Stromal cell of bone marrow (primary cell): ENCODE measurements around the gene OSBPL3.
"Not testable (repeated sequence)": the region's sequence is repeated elsewhere in the genome, so short reads cannot be mapped to it uniquely, and the experiment has no call there.

Experiments
- DNase-seq: peaks from one replicate; pipeline ENCODE4 v3.0.0-alpha.2; 2012; ENCODE audit warnings: low read depth

Gene OSBPL3

GRCh38 chr7:24920451-24921361 lies 59.3 kb downstream of the OSBPL3 start:
- no peak for DNase-seq

DNA sequence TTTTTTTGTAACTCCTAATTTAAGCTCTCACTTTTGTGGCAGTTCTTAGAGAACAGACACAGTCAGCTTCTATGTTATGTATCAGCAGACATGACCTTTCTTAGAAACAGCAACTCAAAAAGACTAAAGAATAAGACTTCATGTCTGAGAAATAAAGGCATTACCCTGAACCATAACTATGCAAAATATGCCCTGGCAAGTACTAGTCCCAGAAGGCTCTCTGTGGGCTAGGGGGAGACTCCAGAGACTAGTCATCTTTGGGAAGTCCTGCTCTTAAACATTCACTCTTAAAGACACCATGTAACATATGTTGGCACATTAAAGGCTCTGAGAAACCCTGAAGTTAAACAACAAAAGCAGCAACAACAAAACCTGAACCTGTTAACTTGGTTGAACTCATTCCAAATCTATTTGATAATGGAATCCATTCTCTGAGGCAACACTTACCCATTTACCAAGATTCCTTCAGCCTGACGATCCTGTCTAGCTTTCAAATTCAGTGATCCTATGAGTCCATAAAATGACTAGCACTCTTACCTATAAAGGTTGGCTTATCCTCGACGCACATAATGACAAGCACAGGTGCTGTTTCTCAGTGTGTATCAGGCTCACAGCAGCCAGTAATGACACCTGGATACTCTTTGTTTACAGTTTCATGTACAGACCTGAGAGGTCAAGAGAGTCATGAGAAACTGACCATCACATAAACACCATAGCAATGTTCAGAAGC lies 62.3 kb downstream of the OSBPL3 start:
- peak; percentile 57 for DNase-seq

DNA sequence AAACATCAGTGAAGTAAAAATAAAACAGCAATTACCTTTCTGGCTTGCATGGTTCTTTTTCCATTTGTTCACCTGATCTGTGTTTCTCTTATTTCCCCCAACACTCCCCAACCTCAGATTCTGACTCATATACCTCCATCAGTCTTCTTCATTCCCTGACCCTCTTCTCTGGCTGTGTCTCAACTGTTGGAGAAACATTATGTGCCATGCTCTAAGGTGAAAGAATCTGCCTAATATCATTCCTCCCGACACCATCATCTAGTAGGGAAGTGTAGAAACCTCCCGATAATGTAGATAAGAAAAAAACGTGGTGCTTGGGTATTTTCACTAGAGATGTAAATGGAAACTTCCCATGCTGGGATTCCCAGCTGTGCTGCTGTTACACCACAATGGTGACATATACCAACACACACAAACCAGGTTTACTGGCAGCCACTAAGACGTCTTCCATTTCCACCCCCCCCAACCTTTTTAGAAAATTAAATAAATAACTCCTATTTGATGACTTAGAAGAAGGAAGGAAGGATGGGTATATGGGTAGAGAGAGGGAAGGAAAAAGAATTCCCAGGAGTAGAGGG lies 63.4 kb downstream of the OSBPL3 start:
- DNase-seq: no peak

- DNase-seq: no peak
Measured at GRCh38 chr7:24914465-24914859, 65.5 kb downstream of the OSBPL3 start.

GRCh38 chr7:24913801-24914464 lies 66.0 kb downstream of the OSBPL3 start:
- no peak for DNase-seq

DNA sequence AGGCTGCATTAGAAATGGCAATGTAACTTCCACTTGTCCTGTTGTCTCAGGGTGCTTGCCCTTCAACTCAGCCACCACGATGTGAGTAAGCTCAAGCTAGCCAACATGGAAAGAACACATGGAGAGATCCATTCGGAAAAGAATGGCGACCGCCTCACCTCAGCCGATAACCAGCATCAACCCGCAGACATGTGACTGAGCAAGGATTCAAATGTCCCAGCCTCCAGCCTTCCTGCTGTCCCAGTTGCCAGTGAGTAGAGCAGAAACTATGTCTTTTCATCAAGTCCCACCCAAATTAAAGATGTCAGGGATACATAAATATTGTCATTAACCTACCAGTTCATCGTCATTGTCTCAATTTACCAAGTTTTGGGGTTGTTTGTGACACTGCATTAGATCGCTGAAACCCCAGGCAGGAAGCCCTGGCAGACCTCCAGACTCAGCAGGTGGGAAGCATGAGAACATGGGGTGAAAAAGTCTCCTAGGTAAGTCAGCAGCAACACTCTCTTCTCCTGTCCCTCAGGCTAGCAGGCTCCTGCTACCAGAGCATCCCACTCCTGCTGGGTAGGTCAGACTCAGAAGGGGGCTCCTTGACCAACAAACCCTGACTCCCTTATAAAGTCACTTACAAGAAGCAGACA lies 67.0 kb downstream of the OSBPL3 start:
- no peak for DNase-seq

GRCh38 chr7:24912424-24912823 lies 67.6 kb downstream of the OSBPL3 start:
- DNase-seq: no peak

- DNase-seq: no peak
Measured at GRCh38 chr7:24911213-24911603, 68.8 kb downstream of the OSBPL3 start.

DNA sequence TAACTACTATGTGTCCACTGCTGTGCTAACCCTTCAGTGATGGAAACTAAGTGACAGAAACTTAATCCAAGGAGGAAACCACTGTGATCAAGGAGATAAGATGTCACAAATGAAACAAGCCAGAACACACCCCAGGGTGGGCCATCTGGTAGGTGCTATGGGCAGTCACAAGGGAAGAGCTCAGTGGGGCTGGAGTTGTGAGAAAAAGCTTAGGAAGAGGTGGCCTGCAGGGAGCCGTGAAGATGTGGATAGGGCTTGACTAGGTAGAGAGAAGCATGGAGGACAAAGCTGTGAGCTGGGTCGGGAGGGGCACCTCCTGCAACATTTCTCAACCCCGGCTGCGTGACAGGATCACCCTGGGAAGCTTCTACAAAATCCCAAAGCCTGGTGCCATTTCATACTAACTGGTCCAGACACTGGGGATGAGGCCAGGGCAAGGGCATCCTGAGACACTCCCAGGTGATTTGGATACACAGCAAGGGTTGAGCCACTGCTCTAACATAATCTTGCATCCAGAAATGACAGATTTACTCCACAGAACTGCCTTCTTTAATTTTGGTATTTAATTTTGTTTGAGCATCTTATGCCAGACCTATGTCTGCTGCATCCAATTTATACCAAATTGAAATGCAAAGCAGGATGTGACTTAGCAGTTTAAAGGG lies 69.3 kb downstream of the OSBPL3 start:
- no peak for DNase-seq

DNA sequence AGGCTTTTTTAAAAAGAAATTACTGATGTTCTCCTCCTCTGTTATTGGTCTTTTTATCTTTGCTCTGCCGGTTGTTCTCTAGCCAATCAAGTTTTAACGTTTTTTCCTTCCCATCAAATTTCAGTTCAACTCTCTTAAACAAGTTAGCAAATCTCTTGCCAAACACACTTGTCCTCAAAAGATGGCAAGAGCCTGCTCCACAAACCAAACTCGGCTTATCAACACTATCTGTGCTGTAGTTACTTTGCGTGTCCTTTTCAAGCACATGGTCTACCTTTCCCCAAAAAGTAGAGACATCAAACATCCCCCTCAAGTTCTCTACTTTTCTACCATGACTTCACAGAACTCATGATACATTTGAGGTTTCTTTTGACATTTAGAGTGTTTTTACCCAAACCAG lies 71.3 kb downstream of the OSBPL3 start:
- no peak for DNase-seq

DNA sequence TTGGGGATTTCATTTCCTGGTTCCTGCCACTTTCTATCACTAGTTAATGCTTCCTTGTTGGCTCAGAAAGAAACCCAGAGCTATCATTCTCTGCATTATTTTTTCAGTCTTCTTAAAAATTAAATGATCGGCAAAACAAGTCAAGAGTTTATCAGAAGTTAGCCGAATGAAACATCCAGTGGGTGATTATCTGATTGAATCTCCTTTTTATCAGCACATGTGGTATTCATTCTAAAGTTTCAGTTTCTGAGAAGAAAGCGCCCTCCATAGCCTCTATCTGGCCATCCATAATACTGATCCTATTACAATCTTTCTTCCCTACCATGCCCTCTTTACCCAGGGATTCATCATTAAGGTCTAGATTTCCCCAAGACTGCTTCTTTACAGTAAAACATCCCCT lies 71.8 kb downstream of the OSBPL3 start:
- DNase-seq: no peak

DNA sequence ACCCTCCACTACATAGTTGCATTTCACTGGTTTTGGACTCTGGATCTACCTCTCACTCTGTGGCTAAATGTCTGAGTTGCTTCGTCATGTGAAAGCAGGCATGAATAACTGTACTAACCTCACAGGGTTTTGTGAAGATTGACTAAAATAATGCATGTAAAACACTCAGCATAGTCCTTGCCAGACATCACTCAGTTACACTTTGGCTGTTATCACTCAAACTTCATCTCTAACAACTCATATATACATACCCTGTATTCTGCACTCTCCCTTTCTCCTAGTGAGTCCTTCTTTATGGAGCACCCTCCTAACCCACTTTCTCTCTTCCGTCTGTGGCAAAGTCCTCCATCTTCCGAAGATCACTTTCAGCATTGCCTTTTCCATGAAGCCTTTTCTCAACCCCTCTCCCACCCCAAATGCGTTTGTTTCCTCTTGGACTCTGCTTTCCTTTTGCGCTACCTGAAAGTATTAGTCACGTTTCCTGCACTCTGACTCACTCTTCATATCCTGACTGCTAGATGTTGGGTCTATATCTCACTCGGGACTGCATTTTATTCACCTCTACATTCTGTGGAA lies 72.6 kb downstream of the OSBPL3 start:
- DNase-seq: no peak

DNA sequence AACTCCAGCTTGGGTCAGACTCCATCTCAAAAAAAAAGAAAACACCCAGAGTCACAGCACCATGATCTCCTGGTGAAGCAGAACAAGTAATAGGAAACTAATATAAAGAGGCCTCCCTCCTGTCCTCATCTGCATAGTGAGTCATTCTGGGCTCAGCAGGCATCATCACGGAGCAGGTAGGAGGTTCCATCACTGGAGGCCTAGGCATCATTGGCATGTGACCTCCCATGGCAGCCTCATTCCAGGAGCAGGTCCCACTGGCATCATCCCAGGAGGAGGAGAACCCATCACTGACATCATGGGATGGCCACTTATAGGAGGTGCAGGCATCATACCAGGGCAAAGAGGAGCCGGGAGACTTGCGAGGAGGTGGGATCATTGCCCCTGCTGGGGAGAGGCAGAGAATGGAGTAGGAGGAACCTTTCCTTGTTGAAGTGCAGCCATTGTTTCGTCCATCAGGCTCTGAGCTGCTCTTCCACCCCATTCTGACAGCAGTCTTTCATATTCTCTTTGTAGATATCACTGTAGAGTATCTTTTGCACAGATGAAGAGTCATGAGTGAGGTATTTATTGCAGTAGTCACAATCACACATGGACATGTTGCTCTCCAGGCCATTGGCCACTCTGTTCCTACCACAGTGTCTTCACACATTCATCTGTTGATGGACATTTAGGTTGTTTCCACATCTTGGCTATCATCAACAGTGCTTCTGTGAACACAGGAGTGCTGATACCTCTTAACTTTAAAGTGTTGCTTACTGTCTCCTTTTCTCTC lies 73.8 kb downstream of the OSBPL3 start:
- DNase-seq: no peak

DNA sequence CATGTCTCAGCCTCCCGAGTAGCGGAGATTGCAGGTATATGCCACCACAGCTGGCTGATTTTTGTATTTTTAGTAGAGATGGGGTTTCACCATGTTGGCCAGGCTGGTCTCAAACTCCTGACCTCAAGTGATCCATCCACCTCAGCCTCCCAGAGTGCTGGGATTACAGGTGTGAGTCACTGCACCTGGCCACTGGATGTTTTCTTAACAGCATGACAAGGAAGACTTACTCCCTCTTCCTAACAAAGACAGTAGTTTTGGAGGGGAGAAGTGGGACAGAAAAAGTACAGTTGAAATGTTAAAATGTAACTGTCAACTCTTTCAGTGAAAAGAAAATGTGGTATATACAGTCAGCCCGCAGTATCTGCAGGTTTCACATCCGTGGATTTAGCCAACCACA lies 76.0 kb downstream of the OSBPL3 start:
- not testable (repeated sequence) for DNase-seq

GRCh38 chr7:24903559-24903958 lies 76.4 kb downstream of the OSBPL3 start:
- DNase-seq: no peak

DNA sequence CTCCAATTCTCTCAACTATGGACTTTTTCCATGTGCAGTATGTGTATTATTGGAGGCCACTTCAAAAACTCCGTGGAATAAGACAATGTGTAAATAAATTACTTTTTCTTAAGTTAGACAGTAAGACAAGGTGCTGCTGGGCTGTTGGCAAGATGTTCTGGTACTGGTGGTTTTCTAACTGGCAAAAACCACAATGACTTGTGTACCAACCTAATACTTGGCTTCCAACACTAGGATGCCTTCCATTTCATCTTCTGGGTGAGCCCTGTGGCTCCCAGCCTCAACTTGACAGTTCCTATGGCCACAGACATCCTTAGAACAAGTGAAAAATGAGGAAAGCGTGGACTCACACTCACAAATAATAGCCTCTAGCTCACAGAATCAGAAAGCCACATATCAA lies 77.0 kb downstream of the OSBPL3 start:
- no peak for DNase-seq

GRCh38 chr7:24902276-24902675 lies 77.7 kb downstream of the OSBPL3 start:
- DNase-seq: no peak

DNA sequence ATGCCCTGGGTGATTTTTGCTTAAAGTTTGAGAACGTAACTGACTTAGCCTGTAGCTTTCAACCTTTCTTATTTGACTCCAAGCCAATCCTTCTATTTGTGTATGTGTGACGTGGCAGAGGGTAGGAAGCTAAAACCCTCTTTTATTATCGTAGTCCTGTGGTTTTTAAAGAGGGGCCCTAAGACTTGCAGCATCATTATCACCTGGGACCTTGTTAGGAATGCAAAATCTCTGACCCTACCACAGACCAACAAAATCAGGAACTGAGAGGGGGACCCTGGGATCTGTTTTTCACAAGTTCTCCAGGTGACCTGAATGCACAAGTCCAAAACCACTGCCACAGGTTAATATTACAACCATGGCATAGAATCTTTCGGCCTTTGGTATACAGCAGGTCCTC lies 80.1 kb downstream of the OSBPL3 start:
- DNase-seq: no peak

GRCh38 chr7:24899161-24899560 lies 80.8 kb downstream of the OSBPL3 start:
- DNase-seq: no peak

GRCh38 chr7:24898691-24899090 lies 81.3 kb downstream of the OSBPL3 start:
- DNase-seq: no peak
